Amygdala (tissue), 56 donors: ENCODE results near the gene RAB4B.
"Not testable (repeated sequence)": the region's sequence is repeated elsewhere in the genome, so short reads cannot be mapped to it uniquely, and the experiment has no call there.

Experiments
- DNase-seq, 56 donors: peaks; one replicate each; lab custom pipeline; 2025; lab: John Stamatoyannopoulos, UW

The RAB4B gene

DNA sequence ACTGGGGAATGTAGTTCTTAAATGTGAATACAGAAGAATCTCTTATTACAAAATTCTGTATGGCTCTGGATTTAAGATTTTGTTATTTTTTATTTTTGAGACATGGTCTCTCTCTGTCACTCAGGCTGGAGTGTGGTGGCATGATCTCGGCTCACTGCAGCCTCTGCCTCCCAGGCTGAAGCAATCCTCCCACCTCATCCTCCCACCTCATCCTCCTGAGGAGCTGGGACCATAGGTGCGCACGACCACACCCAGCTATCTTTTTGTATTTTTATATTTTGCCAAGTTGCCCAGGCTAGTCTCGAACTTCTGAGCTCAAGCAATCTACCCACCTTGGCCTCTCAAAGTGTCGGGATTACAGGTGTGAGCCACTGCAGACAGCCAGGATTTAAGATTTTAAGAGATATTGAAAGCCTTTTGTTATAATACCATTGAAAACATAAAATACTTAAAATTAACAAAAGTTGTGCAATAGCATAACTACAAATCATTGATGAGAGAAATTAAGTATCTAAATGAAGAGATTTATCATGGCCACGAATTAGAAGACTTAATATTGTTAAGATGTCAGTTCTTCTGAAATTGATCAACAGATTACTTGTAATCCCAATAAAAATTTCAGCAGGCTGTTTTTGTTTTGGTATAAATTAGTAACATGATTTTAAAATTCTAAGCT lies 58.8 kb downstream of the RAB4B start:
- no peak for DNase-seq

DNA sequence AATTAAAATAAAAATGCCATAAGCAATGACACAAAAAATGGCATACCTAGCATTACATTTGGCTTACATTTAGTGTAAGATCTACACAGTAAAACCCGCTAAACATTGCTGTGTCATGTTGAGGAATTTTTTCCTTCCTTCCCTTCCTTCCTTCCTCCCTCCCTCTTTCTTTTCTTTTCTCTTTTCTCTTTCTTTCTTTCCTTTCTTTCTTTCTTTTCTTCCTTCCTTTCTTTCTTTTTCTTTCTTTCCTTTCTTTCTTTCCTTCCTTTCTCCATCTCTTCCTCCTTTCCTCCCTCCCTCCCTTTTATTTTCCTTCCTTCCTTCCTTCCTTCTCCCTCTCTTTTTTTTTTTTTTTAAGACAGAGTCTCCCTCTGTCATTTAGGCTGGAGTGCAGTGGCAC lies 60.4 kb downstream of the RAB4B start:
- not testable (repeated sequence) for DNase-seq

DNA sequence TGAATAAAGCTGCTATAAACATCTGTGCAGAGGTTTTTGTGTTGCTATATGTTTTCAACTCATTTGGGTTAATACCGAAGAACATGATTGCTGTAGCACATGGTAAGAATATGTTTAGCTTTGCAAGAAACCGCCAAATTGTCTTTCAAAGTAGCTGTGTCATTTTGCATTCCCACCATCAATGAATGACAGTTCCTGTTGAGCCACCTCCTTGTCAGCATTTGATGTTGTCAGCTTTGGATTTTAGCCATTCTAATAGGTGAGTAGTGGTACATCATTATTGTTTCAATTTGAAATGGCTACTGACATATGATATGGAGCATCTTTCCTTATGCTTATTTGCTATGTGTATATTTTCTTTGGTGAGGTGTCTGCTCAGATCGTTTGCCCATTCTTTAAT lies 64.0 kb downstream of the RAB4B start:
- DNase-seq: not testable (repeated sequence)

DNA sequence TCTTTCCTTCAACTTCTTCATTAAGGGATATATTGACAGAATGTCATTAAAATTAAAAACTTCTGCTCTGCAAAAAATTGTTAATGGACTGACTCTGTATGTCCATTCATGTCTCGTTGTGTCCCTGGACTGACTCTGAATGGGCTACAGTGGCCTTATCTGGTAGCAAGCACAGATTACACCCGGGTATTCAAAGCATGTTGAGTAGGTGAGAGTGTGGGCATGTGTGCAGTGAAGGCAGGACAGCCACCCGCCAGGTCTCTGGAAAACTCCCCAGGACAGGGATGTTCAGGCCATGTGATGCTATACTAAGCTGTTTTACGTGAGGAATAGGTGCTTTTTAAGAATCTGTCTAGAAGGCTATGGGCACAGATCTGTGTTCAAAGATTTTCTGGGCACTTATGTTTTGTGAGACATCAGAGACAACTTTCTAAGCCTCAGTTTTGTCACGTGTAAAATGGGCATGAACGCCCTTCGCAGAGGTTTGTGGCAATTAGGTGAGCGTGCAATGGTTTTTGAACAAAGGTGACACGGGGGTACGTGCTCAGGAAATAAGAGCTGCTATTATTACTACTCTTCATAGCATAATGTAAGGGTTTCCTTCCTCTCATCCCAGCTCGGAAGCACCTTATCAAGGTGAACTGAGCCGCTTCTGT lies 65.1 kb downstream of the RAB4B start:
- not testable (repeated sequence) for DNase-seq

DNA sequence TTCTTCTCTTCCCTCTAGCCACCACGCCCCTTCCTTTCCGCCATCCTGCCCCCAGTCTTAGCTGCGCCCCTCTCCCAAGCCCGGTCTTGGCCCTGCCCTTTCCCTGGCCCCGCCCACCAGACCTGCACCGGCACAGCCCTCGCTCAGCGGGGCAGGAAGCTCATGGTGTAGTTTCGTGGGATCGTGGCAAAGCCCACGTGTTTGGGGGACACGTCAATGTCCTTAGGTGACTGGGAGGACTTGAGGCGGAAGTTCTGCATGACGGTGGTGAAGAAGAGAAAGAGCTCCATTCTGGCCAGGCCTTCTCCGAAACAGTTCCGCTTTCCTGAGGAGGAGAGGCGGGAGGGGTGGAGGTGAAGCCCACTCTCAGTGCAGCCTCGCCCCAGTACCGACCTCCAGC lies 65.6 kb downstream of the RAB4B start:
- not testable (repeated sequence) for DNase-seq
